ENCODE data around the gene B4GALNT3.

The B4GALNT3 gene

DNA sequence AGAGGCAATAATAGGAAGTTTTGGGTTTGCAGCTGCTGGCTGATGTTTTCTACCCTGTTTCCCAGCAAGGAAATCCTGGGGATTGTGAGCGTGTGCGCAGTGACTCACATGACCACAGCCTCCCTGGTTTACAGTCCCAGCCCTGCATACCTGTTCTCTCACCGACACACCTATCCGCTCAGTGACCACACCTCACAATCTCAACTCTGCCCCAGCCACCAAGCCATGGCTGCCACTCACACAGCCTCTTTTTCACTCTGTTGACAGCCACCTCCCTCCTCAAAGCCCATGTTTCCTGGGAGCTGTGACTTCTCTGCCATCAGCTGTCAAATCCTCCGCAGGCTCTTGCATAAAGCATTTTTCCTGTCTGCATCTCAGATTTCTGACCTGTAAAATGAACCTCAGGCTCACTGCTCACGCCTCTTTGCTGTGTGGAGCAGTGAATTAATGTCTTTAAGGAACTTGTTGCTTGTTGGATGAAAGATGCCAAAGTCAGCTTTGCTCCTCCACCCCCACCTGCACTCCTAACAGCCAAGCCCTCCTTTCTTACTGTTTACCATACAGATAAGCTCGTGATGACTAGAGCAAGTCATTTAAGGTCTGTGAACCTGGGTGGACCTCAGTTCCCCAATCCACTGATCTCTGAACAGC, 43.5 kb downstream of the B4GALNT3 start:
- TF ChIP-seq JUND (IDR thresholded peaks at IDR 0.05; ENCODE audit: low read depth), result no peak
- peak in 1 of 2 experiments; percentile 24 for DNase-seq (ENCODE audit: low read depth in 1 of 2, low spot score in 1 of 2)
- in situ Hi-C loops (cut with HindIII; ENCODE audit: low pct_unique_long_range_greater_than_20kb, low sequenced_read_pairs), result no loop called here

- no peak for TF ChIP-seq JUND (IDR thresholded peaks at IDR 0.05; ENCODE audit: low read depth)
- in situ Hi-C loops (cut with HindIII; ENCODE audit: low pct_unique_long_range_greater_than_20kb, low sequenced_read_pairs), result no loop called here
Observed at GRCh38 chr12:505221-505620, 45.5 kb downstream of the B4GALNT3 start.

GRCh38 chr12:507391-507796, 47.7 kb downstream of the B4GALNT3 start:
- in situ Hi-C loops (cut with HindIII; ENCODE audit: low pct_unique_long_range_greater_than_20kb, low sequenced_read_pairs), result no loop called here
- no peak for DNase-seq (ENCODE audit: low read depth in 1 of 2, low spot score in 1 of 2)
- no peak for TF ChIP-seq JUND (IDR thresholded peaks at IDR 0.05; ENCODE audit: low read depth)

More at GRCh38 chr12:505221-505620, 45.5 kb downstream of the B4GALNT3 start:
- DNase-seq (ENCODE audit: low read depth in 1 of 2, low spot score in 1 of 2), result no peak

GRCh38 chr12:508145-508544, 48.4 kb downstream of the B4GALNT3 start:
- no peak for TF ChIP-seq JUND (IDR thresholded peaks at IDR 0.05; ENCODE audit: low read depth)
- in situ Hi-C loops (cut with HindIII; ENCODE audit: low pct_unique_long_range_greater_than_20kb, low sequenced_read_pairs), result no loop called here
- DNase-seq (ENCODE audit: low read depth in 1 of 2, low spot score in 1 of 2), result no peak

DNA sequence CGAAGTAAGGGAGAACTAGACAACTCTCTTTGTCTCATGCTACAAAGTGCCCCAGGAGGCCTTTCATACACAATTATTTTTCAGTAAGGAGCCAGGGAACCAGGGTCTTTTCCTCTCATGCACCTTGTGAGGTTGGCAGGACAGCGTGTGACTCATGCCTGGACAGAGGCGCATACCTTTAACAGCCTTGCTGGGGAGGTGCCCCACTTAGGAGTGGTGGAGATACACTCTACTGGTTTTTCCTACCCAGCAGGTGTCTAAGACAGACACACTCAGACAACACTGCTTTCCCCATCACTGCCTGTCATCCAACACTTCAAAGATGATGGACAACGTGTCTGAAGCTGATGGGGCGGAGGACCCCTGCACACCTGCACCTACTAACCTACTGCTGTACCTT, 49.1 kb downstream of the B4GALNT3 start:
- peak in 1 of 2 experiments; percentile 47 for DNase-seq (ENCODE audit: low read depth in 1 of 2, low spot score in 1 of 2)
- in situ Hi-C loops (cut with HindIII; ENCODE audit: low pct_unique_long_range_greater_than_20kb, low sequenced_read_pairs), result no loop called here
- TF ChIP-seq JUND (IDR thresholded peaks at IDR 0.05; ENCODE audit: low read depth), result no peak

- in situ Hi-C loops (cut with HindIII; ENCODE audit: low pct_unique_long_range_greater_than_20kb, low sequenced_read_pairs), result no loop called here
- DNase-seq (ENCODE audit: low read depth in 1 of 2, low spot score in 1 of 2), result no peak
- TF ChIP-seq JUND (IDR thresholded peaks at IDR 0.05; ENCODE audit: low read depth), result no peak
Observed at GRCh38 chr12:509500-509899, 49.8 kb downstream of the B4GALNT3 start.

GRCh38 chr12:510071-510825, 50.5 kb downstream of the B4GALNT3 start:
- in situ Hi-C loops (cut with HindIII; ENCODE audit: low pct_unique_long_range_greater_than_20kb, low sequenced_read_pairs), result no loop called here
- no peak for TF ChIP-seq JUND (IDR thresholded peaks at IDR 0.05; ENCODE audit: low read depth)
- DNase-seq (ENCODE audit: low read depth in 1 of 2, low spot score in 1 of 2), result peak; percentile 13 to 85

GRCh38 chr12:512933-513332, 53.2 kb downstream of the B4GALNT3 start:
- DNase-seq (ENCODE audit: low read depth in 1 of 2, low spot score in 1 of 2), result no peak
- in situ Hi-C loops (cut with HindIII; ENCODE audit: low pct_unique_long_range_greater_than_20kb, low sequenced_read_pairs), result no loop called here
- TF ChIP-seq JUND (IDR thresholded peaks at IDR 0.05; ENCODE audit: low read depth), result no peak

DNA sequence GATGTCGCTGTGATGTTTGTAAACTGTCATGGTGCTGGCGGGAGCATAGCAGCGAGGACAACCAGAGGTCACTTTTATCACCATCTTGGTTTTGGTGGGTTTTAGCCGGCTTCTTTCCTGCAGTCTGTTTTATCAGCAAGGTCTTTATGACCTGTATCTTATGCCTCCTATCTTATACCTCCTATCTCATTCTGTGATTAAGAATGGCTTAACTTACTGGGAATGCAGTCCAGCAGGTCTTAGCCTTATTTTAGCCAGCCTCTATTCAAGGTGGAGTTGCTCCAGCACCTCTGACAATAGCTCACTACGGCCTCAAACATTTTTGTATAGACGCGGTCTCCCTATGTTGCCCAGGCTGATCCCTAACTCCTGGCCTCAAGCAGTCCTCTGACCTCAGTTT, 53.7 kb downstream of the B4GALNT3 start:
- no peak for TF ChIP-seq JUND (IDR thresholded peaks at IDR 0.05; ENCODE audit: low read depth)
- in situ Hi-C loops (cut with HindIII; ENCODE audit: low pct_unique_long_range_greater_than_20kb, low sequenced_read_pairs), result no loop called here
- DNase-seq (ENCODE audit: low read depth in 1 of 2, low spot score in 1 of 2), result no peak

- no peak for DNase-seq (ENCODE audit: low read depth in 1 of 2, low spot score in 1 of 2)
- in situ Hi-C loops (cut with HindIII; ENCODE audit: low pct_unique_long_range_greater_than_20kb, low sequenced_read_pairs), result no loop called here
- TF ChIP-seq JUND (IDR thresholded peaks at IDR 0.05; ENCODE audit: low read depth), result no peak
Observed at GRCh38 chr12:517538-517937, 57.8 kb downstream of the B4GALNT3 start.

DNA sequence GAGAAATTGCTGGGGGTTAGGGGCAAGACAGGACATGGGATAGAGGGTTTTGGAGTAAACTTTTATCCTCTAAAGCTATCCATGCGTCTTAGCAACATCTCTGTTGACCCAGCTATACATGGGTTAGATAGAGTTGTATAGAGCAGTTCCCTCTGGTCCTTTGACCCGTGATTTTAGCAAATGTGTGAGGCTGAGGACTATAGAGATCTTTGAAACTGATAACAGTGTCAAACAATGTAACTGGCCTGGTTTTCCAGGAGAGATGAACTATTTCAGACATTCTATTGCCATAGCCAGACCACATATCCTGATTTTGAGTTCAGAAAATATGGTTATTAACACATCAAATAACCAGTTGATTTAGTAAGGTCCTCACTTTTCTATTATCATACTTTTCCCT, 60.4 kb downstream of the B4GALNT3 start:
- in situ Hi-C loops (cut with HindIII; ENCODE audit: low pct_unique_long_range_greater_than_20kb, low sequenced_read_pairs), result no loop called here
- TF ChIP-seq JUND (IDR thresholded peaks at IDR 0.05; ENCODE audit: low read depth), result no peak
- no peak for DNase-seq (ENCODE audit: low read depth in 1 of 2, low spot score in 1 of 2)

DNA sequence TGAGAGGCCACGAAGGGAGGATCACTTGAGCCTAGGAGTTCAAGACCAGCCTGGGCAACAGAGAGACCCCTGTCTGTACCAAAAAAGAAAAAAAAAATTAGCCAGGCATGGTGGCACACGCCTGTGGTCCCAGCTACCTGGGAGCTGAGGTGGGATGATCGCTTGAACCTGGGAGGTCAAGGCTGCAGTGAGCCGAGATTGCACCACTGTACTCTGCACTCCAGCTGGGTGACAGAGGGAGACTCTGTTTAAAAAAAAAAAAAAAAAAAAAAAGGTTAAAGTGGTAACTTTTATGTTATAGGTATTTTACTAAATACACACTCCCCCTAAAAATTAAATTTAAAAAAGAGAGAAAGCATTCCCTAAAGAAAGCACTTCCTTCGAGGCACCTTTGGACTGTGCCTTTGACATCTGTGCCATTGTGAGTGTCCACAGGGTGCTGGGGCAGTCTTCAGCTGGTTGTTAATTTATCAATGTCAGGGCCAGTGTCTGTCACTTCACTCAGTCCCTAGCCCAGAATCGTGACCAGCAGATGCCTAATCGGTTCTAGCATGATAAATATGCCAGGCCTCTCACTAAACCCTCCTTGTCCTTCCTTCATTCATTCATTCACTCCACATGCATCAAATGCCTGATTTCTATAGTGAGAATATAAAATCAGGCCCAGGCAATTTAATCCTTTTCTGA, 63.1 kb downstream of the B4GALNT3 start:
- in situ Hi-C loops (cut with HindIII; ENCODE audit: low pct_unique_long_range_greater_than_20kb, low sequenced_read_pairs), result no loop called here
- no peak for TF ChIP-seq JUND (IDR thresholded peaks at IDR 0.05; ENCODE audit: low read depth)
- DNase-seq (ENCODE audit: low read depth in 1 of 2, low spot score in 1 of 2), result no peak

Data from T47D (cell line).